Testis (tissue), 2 donors: Measurements from ENCODE around the gene RTN4RL2.

Experiments
- POLR2A ChIP-seq: fragments of 450-650 bp; IDR thresholded peaks from one replicate; pipeline ENCODE4 v1.6.1; 2017; ENCODE audit warnings: antibody characterized with exemption, mild to moderate bottlenecking, moderate library complexity
- TF ChIP-seq, protein P1 (sequence below), 3 experiments: fragments of 450-650 bp in 2 of 3; fragments of 200-600 bp in 1 of 3; sonication (generic) in 1 of 3; IDR thresholded peaks; one replicate each; pipeline ENCODE4 v1.5.1; 2016 to 2019; ENCODE audit warnings: antibody characterized with exemption in 3 of 3, mild to moderate bottlenecking in 2 of 3, moderate library complexity in 1 of 3

DNA sequence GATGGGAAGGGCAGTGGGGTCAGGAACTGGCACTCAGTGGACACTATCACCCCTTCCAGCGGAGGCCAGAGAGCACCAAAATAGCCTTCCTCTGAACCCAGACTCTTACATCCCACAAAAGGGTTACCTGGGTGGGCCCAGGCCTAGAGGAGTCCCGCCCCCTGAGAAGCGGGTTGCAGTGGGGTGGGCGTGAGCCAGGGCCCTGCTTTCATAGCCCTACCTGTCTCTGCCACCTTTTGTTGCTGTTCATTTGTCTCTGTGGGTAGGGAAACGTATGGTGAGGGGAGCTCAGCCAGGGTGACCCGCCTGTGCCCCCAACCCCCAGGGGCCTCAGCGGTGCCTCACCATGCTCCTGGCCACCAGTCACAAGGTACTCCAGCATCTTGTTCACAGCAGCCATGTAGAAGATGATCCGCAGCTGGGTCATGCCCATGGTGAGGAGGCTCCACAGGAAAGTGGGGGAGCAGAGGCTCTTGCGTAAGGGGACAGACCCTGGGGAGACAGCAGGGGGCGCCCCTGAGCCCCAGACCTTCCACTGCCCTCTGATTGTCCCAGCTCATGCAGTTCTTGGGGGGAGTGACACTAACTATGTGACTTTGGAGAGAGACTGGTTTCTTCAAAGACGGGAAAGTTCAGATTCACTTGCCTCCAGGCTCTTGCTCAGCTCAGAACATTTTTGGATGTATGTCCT lies 31.2 kb downstream of the RTN4RL2 start:
- TF ChIP-seq, protein P1, sequence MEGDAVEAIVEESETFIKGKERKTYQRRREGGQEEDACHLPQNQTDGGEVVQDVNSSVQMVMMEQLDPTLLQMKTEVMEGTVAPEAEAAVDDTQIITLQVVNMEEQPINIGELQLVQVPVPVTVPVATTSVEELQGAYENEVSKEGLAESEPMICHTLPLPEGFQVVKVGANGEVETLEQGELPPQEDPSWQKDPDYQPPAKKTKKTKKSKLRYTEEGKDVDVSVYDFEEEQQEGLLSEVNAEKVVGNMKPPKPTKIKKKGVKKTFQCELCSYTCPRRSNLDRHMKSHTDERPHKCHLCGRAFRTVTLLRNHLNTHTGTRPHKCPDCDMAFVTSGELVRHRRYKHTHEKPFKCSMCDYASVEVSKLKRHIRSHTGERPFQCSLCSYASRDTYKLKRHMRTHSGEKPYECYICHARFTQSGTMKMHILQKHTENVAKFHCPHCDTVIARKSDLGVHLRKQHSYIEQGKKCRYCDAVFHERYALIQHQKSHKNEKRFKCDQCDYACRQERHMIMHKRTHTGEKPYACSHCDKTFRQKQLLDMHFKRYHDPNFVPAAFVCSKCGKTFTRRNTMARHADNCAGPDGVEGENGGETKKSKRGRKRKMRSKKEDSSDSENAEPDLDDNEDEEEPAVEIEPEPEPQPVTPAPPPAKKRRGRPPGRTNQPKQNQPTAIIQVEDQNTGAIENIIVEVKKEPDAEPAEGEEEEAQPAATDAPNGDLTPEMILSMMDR (IDR thresholded peaks at IDR 0.05): peak in 1 of 3 experiments; percentile 44
- no peak for TF ChIP-seq POLR2A
